HCT116 (cell line): ENCODE measurements around the gene LRRC66. TPM values are rescaled to one million over a fixed set of nuclear protein-coding genes. Genes with fewer than 3 reads are reported as not detected.

Experiments
- ATAC-seq: fragments of 200-7000 bp; cut with Tn5 transposase; 2 replicates; pipeline ENCODE4 v1.9.1; 2020; ENCODE audit warnings: mild to moderate bottlenecking, moderate library complexity
- BruUV-seq: library from RNA; stranded (reverse); fragments of 400-500 nt; replicated peaks from 2 replicates; lab custom pipeline; 2021; lab: Mats Ljungman, UMichigan
- CTCF ChIA-PET: fragments of 300-600 bp; sonication (Branson Sonifier 250); formaldehyde crosslinking; loops from one replicate; lab custom pipeline; 2021; ENCODE audit warnings: antibody characterized with exemption; lab: Charles Lee
- POLR2A ChIA-PET: fragments of 300-600, 350-600 bp; sonication (Branson Sonifier 250); formaldehyde crosslinking; loops from one replicate; lab custom pipeline; 2021; ENCODE audit warnings: antibody characterized with exemption; lab: Charles Lee
- RAD21 ChIA-PET, 2 experiments: fragments of 300-600 bp; sonication (Branson Sonifier 250); formaldehyde crosslinking; loops; one replicate each; lab custom pipeline; 2023; ENCODE audit warnings: low total read pairs in 2 of 2; ENCODE audit not compliant: uncharacterized antibody in 2 of 2, unreplicated experiment in 2 of 2, low non-redundant PET in 1 of 2; lab: Charles Lee
- DNase-seq: peaks from one replicate; pipeline ENCODE4 v3.0.0-alpha.2; 2010; ENCODE audit warnings: low read depth, low spot score
- H2AFZ ChIP-seq: fragments of 200-600 bp; shearing (Covaris generic), sonication (generic); 2 replicates; pipeline ENCODE4 v1.6.1; 2017; ENCODE audit warnings: low read depth, mixed run types, mixed read lengths, antibody characterized with exemption, low read length; ENCODE audit not compliant: poor library complexity, severe bottlenecking
- H3K27ac ChIP-seq: 2 replicates; pipeline ENCODE4 v1.5.1; 2012; ENCODE audit warnings: low read depth, low read length
- H3K27me3 ChIP-seq: fragments of 200-600 bp; sonication (generic); 2 replicates; pipeline ENCODE4 v1.6.1; 2016; ENCODE audit warnings: mixed run types, low read length, mixed read lengths; ENCODE audit not compliant: insufficient read depth
- H3K36me3 ChIP-seq, 2 experiments: fragments of 200-500 bp in 1 of 2; fragments of 200-600 bp in 1 of 2; sonication (Bioruptor generic) in 1 of 2; sonication (generic) in 1 of 2; 2 replicates each; pipeline versions ENCODE4 v1.5.1 to v1.6.1; 2014 to 2016; ENCODE audit warnings: low read length in 2 of 2, inconsistent platforms in 1 of 2, mixed read lengths in 1 of 2, mixed run types in 1 of 2; ENCODE audit not compliant: insufficient read depth in 2 of 2, control insufficient read depth in 1 of 2
- H3K4me1 ChIP-seq, 2 experiments: fragments of 200-600 bp in 1 of 2; sonication (generic) in 1 of 2; 2 replicates each; pipeline versions ENCODE4 v1.5.1 to v1.6.1; 2012 to 2017; ENCODE audit warnings: low read length in 2 of 2, inconsistent platforms in 1 of 2, mild to moderate bottlenecking in 1 of 2, mixed read lengths in 1 of 2, mixed run types in 1 of 2, moderate library complexity in 1 of 2; ENCODE audit not compliant: insufficient read depth in 2 of 2, control insufficient read depth in 1 of 2
- H3K4me2 ChIP-seq: fragments of 200-600 bp; sonication (generic); 2 replicates; pipeline ENCODE4 v1.6.1; 2017; ENCODE audit warnings: mixed run types, low read length, mixed read lengths
- H3K4me3 ChIP-seq, 2 experiments: fragments of 200-600 bp in 1 of 2; sonication (generic) in 1 of 2; replicated peaks in 1 of 2; 2 replicates each; pipeline ENCODE4 v1.5.1; 2011 to 2016; ENCODE audit warnings: low read length in 2 of 2, control low read depth in 1 of 2, low read depth in 1 of 2, mild to moderate bottlenecking in 1 of 2, mixed read lengths in 1 of 2, mixed run types in 1 of 2
- H3K79me2 ChIP-seq: fragments of 200-600 bp; sonication (generic); 2 replicates; pipeline ENCODE4 v1.6.1; 2017; ENCODE audit warnings: mild to moderate bottlenecking, mixed run types, low read length, moderate library complexity, mixed read lengths; ENCODE audit not compliant: insufficient read depth
- H3K9ac ChIP-seq: fragments of 200-600 bp; sonication (generic); 2 replicates; pipeline ENCODE4 v1.6.1; 2016; ENCODE audit warnings: low read length, mixed read lengths
- H3K9me2 ChIP-seq: fragments of 200-600 bp; sonication (generic), shearing (Covaris generic); 2 replicates; pipeline ENCODE4 v1.6.1; 2017; ENCODE audit warnings: mixed run types, mild to moderate bottlenecking, moderate library complexity; ENCODE audit not compliant: insufficient read depth
- H3K9me3 ChIP-seq, 2 experiments: fragments of 200-500 bp in 1 of 2; fragments of 200-600 bp in 1 of 2; sonication (Bioruptor generic) in 1 of 2; sonication (generic) in 1 of 2; 2 replicates each; pipeline ENCODE4 v1.6.1; 2014 to 2017; ENCODE audit warnings: low read length in 2 of 2, mixed read lengths in 2 of 2, inconsistent platforms in 1 of 2, low read depth in 1 of 2, mild to moderate bottlenecking in 1 of 2, mixed run types in 1 of 2, moderate library complexity in 1 of 2; ENCODE audit not compliant: control insufficient read depth in 1 of 2, insufficient read depth in 1 of 2
- H4K20me1 ChIP-seq: fragments of 200-600 bp; sonication (generic), shearing (Covaris generic); 2 replicates; pipeline ENCODE4 v1.6.1; 2017; ENCODE audit warnings: mixed run types, mild to moderate bottlenecking, moderate library complexity; ENCODE audit not compliant: insufficient read depth
- ATF3 ChIP-seq: IDR thresholded peaks from 2 replicates; pipeline ENCODE4 v1.6.1; 2012
- CBX3 ChIP-seq: IDR thresholded peaks from 2 replicates; pipeline ENCODE4 v1.6.1; 2012; ENCODE audit warnings: low read depth
- CEBPB ChIP-seq: IDR thresholded peaks from 2 replicates; pipeline ENCODE4 v1.6.1; 2012; ENCODE audit warnings: low read depth
- CTCF ChIP-seq, 3 experiments: fragments of 200-600 bp in 1 of 3; sonication (generic) in 1 of 3; IDR thresholded peaks in 2 of 3; conservative IDR thresholded peaks in 1 of 3; 2 replicates each; pipeline ENCODE4 v1.5.1; 2012 to 2017; ENCODE audit warnings: low read depth in 2 of 3, low read length in 2 of 3, antibody characterized with exemption in 1 of 3, borderline replicate concordance in 1 of 3, control low read depth in 1 of 3, mild to moderate bottlenecking in 1 of 3, mixed read lengths in 1 of 3, mixed run types in 1 of 3, moderate library complexity in 1 of 3; ENCODE audit not compliant: insufficient read depth in 1 of 3
- ELF1 ChIP-seq: IDR thresholded peaks from 2 replicates; pipeline ENCODE4 v1.6.1; 2012; ENCODE audit warnings: low read depth, borderline replicate concordance
- EZH2 ChIP-seq: fragments of 200-600 bp; sonication (generic); IDR thresholded peaks from 2 replicates; pipeline ENCODE4 v1.6.1; 2017; ENCODE audit warnings: antibody characterized with exemption, mixed run types
- EZH2phosphoT487 ChIP-seq: fragments of 200-600 bp; IDR thresholded peaks from 2 replicates; pipeline ENCODE4 v1.6.1; 2018; ENCODE audit warnings: antibody characterized with exemption, borderline replicate concordance
- MAX ChIP-seq: IDR thresholded peaks from 2 replicates; pipeline ENCODE4 v1.6.1; 2012
- SIN3A ChIP-seq: IDR thresholded peaks from 2 replicates; pipeline ENCODE4 v1.6.1; 2012; ENCODE audit warnings: low read depth
- SP1 ChIP-seq: IDR thresholded peaks from 2 replicates; pipeline ENCODE4 v1.6.1; 2012; ENCODE audit warnings: low read depth
- intact Hi-C: fragments of 100-400 bp; cut with micrococcal nuclease; formaldehyde crosslinking; loops from 2 replicates; pipeline ENCODE4 v1.10.0; 2022
- total RNA-seq: library from RNA; stranded (reverse); gene quantifications from one replicate; pipeline ENCODE4 v1.2.1, GENCODE V29; 2021; ENCODE audit not compliant: unreplicated experiment

The LRRC66 gene
- total RNA-seq, 1 experiment from 2014 or later: 0.12 TPM

GRCh38 chr4:52001616-52002015, 18.5 kb downstream of the LRRC66 start:
- Histone ChIP-seq H3K27ac (no peak overlapping the region), H3K4me2 (no peak overlapping the region), H2AFZ (no peak overlapping the region), H4K20me1 (no peaks in the 10 kb centered on the region), H3K9ac (no peak overlapping the region), H3K79me2 (no peaks in the 10 kb centered on the region), H3K4me1 (no peaks in the 10 kb centered on the region), H3K4me3 (no peak overlapping the region), H3K9me2 (no peaks in the 10 kb centered on the region), H3K9me3 (no peaks in the 10 kb centered on the region), H3K27me3 (no peaks in the 10 kb centered on the region), H3K36me3 (no peaks in the 10 kb centered on the region)
- DNase-seq (no peak), ATAC-seq (no peak)
- ChIA-PET POLR2A (no interaction called here), CTCF (no interaction called here), RAD21 (no interaction called here)
- intact Hi-C loops: no loop called here
- TF ChIP-seq ATF3: no peak
- TF ChIP-seq CEBPB: no peak
- no peak for TF ChIP-seq CBX3
- no peak for TF ChIP-seq SP1
- no peak for TF ChIP-seq EZH2phosphoT487
- no peak for TF ChIP-seq CTCF (IDR thresholded peaks at IDR 0.05 in 2 of 3, conservative IDR thresholded peaks at IDR 0.05 in 1 of 3; ENCODE audit: borderline replicate concordance in 1 of 3, insufficient read depth in 1 of 3, low read depth in 2 of 3, low read length in 2 of 3)
- TF ChIP-seq ELF1: no peak
- TF ChIP-seq EZH2: no peak
- TF ChIP-seq SIN3A: no peak
- no peak for TF ChIP-seq MAX
- BruUV-seq: no TSS peak
